OCI-M1 (cell line): ENCODE measurements around the gene RAPGEF4.
"Not testable (repeated sequence)": the region's sequence is repeated elsewhere in the genome, so short reads cannot be mapped to it uniquely, and the experiment has no call there.

Experiments
- DNase-seq: peaks from one replicate; lab custom pipeline; 2025; lab: John Stamatoyannopoulos, UW

RAPGEF4 gene

GRCh38 chr2:172726172-172726735 is 9.4 kb upstream of the RAPGEF4 start:
- DNase-seq: no peak

GRCh38 chr2:172730411-172730810 is 5.2 kb upstream of the RAPGEF4 start:
- no peak for DNase-seq

GRCh38 chr2:172734711-172735581 is 699 bp upstream of the RAPGEF4 start:
- DNase-seq: no peak

- no peak for DNase-seq
Observed at GRCh38 chr2:172736424-172737174, 954 bp downstream of the RAPGEF4 start.

- DNase-seq: no peak
Observed at GRCh38 chr2:172739661-172740266, 4.1 kb downstream of the RAPGEF4 start.

GRCh38 chr2:172740856-172741255 is 5.2 kb downstream of the RAPGEF4 start:
- DNase-seq: no peak

GRCh38 chr2:172742931-172743540 is 7.4 kb downstream of the RAPGEF4 start:
- DNase-seq: no peak

GRCh38 chr2:172743898-172744297 is 8.3 kb downstream of the RAPGEF4 start:
- no peak for DNase-seq

GRCh38 chr2:172745636-172746035 is 10.0 kb downstream of the RAPGEF4 start:
- DNase-seq: no peak

GRCh38 chr2:172748543-172748942 is 12.9 kb downstream of the RAPGEF4 start:
- not testable (repeated sequence) for DNase-seq

- no peak for DNase-seq
Observed at GRCh38 chr2:172749388-172749787, 13.7 kb downstream of the RAPGEF4 start.

- no peak for DNase-seq
Observed at GRCh38 chr2:172751564-172751963, 15.9 kb downstream of the RAPGEF4 start.

GRCh38 chr2:172753610-172754009 is 18.0 kb downstream of the RAPGEF4 start:
- DNase-seq: peak; percentile 77

- DNase-seq: no peak
Observed at GRCh38 chr2:172759441-172759840, 23.8 kb downstream of the RAPGEF4 start.

- no peak for DNase-seq
Observed at GRCh38 chr2:172761306-172761705, 25.7 kb downstream of the RAPGEF4 start.

GRCh38 chr2:172762574-172762973 is 26.9 kb downstream of the RAPGEF4 start:
- peak; percentile 31 for DNase-seq

- DNase-seq: no peak
Observed at GRCh38 chr2:172763079-172763478, 27.4 kb downstream of the RAPGEF4 start.

GRCh38 chr2:172765662-172766061 is 30.0 kb downstream of the RAPGEF4 start:
- DNase-seq: no peak

- no peak for DNase-seq
Observed at GRCh38 chr2:172768401-172768800, 32.8 kb downstream of the RAPGEF4 start.

- no peak for DNase-seq
Observed at GRCh38 chr2:172769879-172770278, 34.2 kb downstream of the RAPGEF4 start.

GRCh38 chr2:172770887-172771286 is 35.2 kb downstream of the RAPGEF4 start:
- DNase-seq: no peak

- no peak for DNase-seq
Observed at GRCh38 chr2:172772633-172773032, 37.0 kb downstream of the RAPGEF4 start.
